Esophagus squamous epithelium (tissue), 4 donors: ENCODE results near the gene SV2B.

Source experiments
- CTCF ChIP-seq, 6 experiments: fragments of 450-650 bp in 4 of 6; fragments of 200-600 bp in 2 of 6; sonication (generic) in 2 of 6; IDR thresholded peaks; one replicate each; pipeline ENCODE4 v1.5.1; 2016 to 2019; ENCODE audit warnings: antibody characterized with exemption in 6 of 6, mild to moderate bottlenecking in 4 of 6, moderate library complexity in 4 of 6
- POLR2A ChIP-seq, 4 donors: fragments of 450-650 bp; IDR thresholded peaks; one replicate each; pipeline ENCODE4 v1.6.1; 2017; ENCODE audit warnings: antibody characterized with exemption in 4 of 4, mild to moderate bottlenecking in 4 of 4, moderate library complexity in 3 of 4

- no peak for TF ChIP-seq CTCF (IDR thresholded peaks at IDR 0.05)
- no peak for TF ChIP-seq POLR2A (IDR thresholded peaks at IDR 0.05)
Measured at GRCh38 chr15:91263632-91264531, 163.8 kb downstream of the SV2B start.
